CD4-positive, alpha-beta T cell (primary cell): ENCODE data around the gene ASCC2. TPM values are rescaled to one million over a fixed set of nuclear protein-coding genes. Genes with fewer than 3 reads are reported as not detected.

Source experiments
- ATAC-seq: fragments of 200-7000 bp; cut with Tn5 transposase; one replicate; pipeline ENCODE4 v1.10.0; 2022; ENCODE audit warnings: mild to moderate bottlenecking; ENCODE audit not compliant: poor library complexity
- CTCF ChIA-PET: fragments of 350-600 bp; sonication (Branson Sonifier 250); formaldehyde crosslinking; loops from one replicate; lab custom pipeline; 2021; ENCODE audit warnings: antibody characterized with exemption, inconsistent platforms; lab: Charles Lee
- POLR2A ChIA-PET: fragments of 350-600 bp; sonication (Branson Sonifier 250); formaldehyde crosslinking; loops from one replicate; lab custom pipeline; 2021; ENCODE audit warnings: antibody characterized with exemption, inconsistent platforms; lab: Charles Lee
- DNase-seq, 14 experiments: peaks; one replicate each; pipeline ENCODE4 v3.0.0-alpha.2; 2013 to 2020; ENCODE audit warnings: mixed read lengths in 2 of 14
- H3K27ac ChIP-seq, 2 donors: one replicate each; pipeline versions ENCODE4 v1.5.1 to v1.7.0; 2013; ENCODE audit warnings: low read length in 2 of 2, low read depth in 1 of 2, mild to moderate bottlenecking in 1 of 2
- H3K27me3 ChIP-seq, 2 experiments: 1 replicate in 1 of 2; 2 replicates in 1 of 2; pipeline versions ENCODE4 v1.6.1 to v1.7.0; 2013; ENCODE audit warnings: low read length in 2 of 2, control low read depth in 1 of 2, mild to moderate bottlenecking in 1 of 2, moderate library complexity in 1 of 2; ENCODE audit not compliant: insufficient read depth in 2 of 2, control insufficient read depth in 1 of 2
- H3K36me3 ChIP-seq: one replicate; pipeline ENCODE4 v1.6.1; 2013; ENCODE audit warnings: low read length, control low read depth; ENCODE audit not compliant: insufficient read depth
- H3K4me1 ChIP-seq: one replicate; pipeline ENCODE4 v1.6.1; 2013; ENCODE audit warnings: low read length, control low read depth; ENCODE audit not compliant: insufficient read depth
- H3K4me3 ChIP-seq: one replicate; pipeline ENCODE4 v1.5.1; 2013; ENCODE audit warnings: mild to moderate bottlenecking, low read length, moderate library complexity
- H3K9me3 ChIP-seq, 2 experiments: 1 replicate in 1 of 2; 2 replicates in 1 of 2; pipeline versions ENCODE4 v1.6.1 to v1.7.0; 2013; ENCODE audit warnings: low read length in 2 of 2, mild to moderate bottlenecking in 2 of 2, control low read depth in 1 of 2, moderate library complexity in 1 of 2; ENCODE audit not compliant: control insufficient read depth in 1 of 2, insufficient read depth in 1 of 2
- H3K27ac Mint-ChIP-seq: one replicate; pipeline ENCODE4 v1.8.0; 2020; ENCODE audit warnings: mixed read lengths
- H3K27me3 Mint-ChIP-seq: one replicate; pipeline ENCODE4 v1.8.0; 2021; ENCODE audit warnings: mixed read lengths
- H3K36me3 Mint-ChIP-seq: one replicate; pipeline ENCODE4 v1.8.0; 2021; ENCODE audit warnings: low read depth, mixed read lengths
- H3K4me1 Mint-ChIP-seq: one replicate; pipeline ENCODE4 v1.8.0; 2021; ENCODE audit warnings: low read depth, mixed read lengths
- H3K4me3 Mint-ChIP-seq: one replicate; pipeline ENCODE4 v1.8.0; 2020; ENCODE audit warnings: mild to moderate bottlenecking, mixed read lengths
- H3K9me3 Mint-ChIP-seq: one replicate; pipeline ENCODE4 v1.8.0; 2020; ENCODE audit warnings: mixed read lengths
- CTCF ChIP-seq: fragments of 200-600 bp; IDR thresholded peaks from one replicate; pipeline ENCODE4 v1.8.0; 2022; ENCODE audit warnings: antibody characterized with exemption, mild to moderate bottlenecking
- intact Hi-C, 2 experiments: fragments of 100-400 bp; cut with DNase I in 1 of 2; cut with micrococcal nuclease in 1 of 2; formaldehyde crosslinking; loops; one replicate each; pipeline versions ENCODE4 v1.15.1 to v1.9.0; 2023 to 2025; cut with DNase I, micrococcal nuclease
- total RNA-seq, 174 experiments: library from RNA in 2 of 174; stranded (reverse) in 2 of 174; gene quantifications; one replicate each; pipeline ENCODE4 v1.2.3 and lab custom pipeline; 2021 to 2026

ASCC2 gene
- total RNA-seq, 2 experiments from 2014 or later = 67.1 to 68.3 TPM

DNA sequence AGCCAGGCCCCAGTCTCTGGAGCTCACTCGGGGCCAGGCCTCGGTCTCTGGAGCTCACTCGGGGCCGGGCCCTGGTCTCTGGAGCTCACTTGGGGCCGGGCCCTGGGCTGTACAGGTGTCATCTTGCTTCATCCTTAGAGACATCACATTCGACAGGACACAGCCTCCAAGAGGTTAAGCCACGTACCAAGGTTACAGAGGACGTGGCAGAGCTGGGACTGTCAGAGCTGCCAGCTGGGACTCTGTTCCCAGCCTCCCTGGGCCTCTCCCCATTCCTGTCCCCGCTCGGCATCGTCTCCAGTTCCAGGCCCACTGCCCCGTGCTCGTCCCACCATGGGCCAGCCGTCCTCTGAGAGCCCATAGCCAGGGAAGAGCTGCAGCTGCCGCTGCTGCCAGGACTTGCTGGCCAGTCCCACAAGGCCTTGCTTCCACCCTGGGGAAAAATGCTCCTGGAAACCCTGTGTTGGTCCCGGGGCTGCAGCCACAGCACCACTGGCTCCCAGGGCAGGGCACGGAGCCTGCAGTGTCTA, 98.7 kb downstream of the ASCC2 start:
- ATAC-seq = no peak
- ChIA-PET CTCF (no interaction called here), POLR2A (no interaction called here)
- Mint-ChIP-seq H3K27ac (no peak overlapping the region), H3K36me3 (peaks cover 49% of the 10 kb centered on the region), H3K4me3 (no peak overlapping the region), H3K27me3 (no peaks in the 10 kb centered on the region), H3K4me1 (no peaks in the 10 kb centered on the region), H3K9me3 (no peaks in the 10 kb centered on the region)
- no peak overlapping the region for H3K27ac ChIP-seq
- H3K4me3 ChIP-seq = no peak overlapping the region
- DNase-seq = no peak
- H3K9me3 ChIP-seq = no peaks in the 10 kb centered on the region
- intact Hi-C loops = no loop called here
- no peaks in the 10 kb centered on the region for H3K27me3 ChIP-seq
- H3K36me3 ChIP-seq = peaks cover 37% of the 10 kb centered on the region
- H3K4me1 ChIP-seq = no peaks in the 10 kb centered on the region
- TF ChIP-seq CTCF = no peak

Other genes with a start within 250 kb of the ASCC2 start
- 10 to 100 TPM; 23.1 to 24.5 TPM for gene NF2, start 234.6 kb downstream of the ASCC2 start, total RNA-seq
- gene CABP7, start 118.3 kb downstream of the ASCC2 start, total RNA-seq = under 1 TPM; 0.33 to 0.45 TPM
- gene ZMAT5, start 71.3 kb downstream of the ASCC2 start, total RNA-seq = 1 to 10 TPM; 5.6 to 6.6 TPM
- gene UQCR10, start 70.9 kb downstream of the ASCC2 start, total RNA-seq = 10 to 100 TPM; 19.2 to 20.3 TPM
- 10 to 100 TPM; 57.8 to 60.6 TPM for gene MTMR3, start 44.9 kb upstream of the ASCC2 start, total RNA-seq
- gene HORMAD2, start 242.2 kb upstream of the ASCC2 start, total RNA-seq = not detected